Mesenteric fat pad (tissue), 1 donor: Measurements from ENCODE around the gene ARHGEF3. TPM values are rescaled to one million over a fixed set of nuclear protein-coding genes. Genes with fewer than 3 reads are reported as not detected.
A peak's percentile ranks its signal among the peaks of the same experiment; 100 is the strongest.

Experiments
- DNase-seq: peaks from one replicate; pipeline ENCODE4 v3.0.0-alpha.2; 2020; ENCODE audit warnings: low spot score
- total RNA-seq: library from RNA; stranded (reverse); fragmentation: NEBNext Ultra II Directional; extraction: Animal tissue kit (Norgen Biotek cat#: 25700); gene quantifications from one replicate; pipeline ENCODE4 v1.2.1, GENCODE V29; 2021
- donor health status: DM: yes; HTN: yes; CAD: no.

Gene ARHGEF3
- total RNA-seq, 1 donor from 2014 or later = 17.0 TPM

GRCh38 chr3:56689303-56689702 is 112.4 kb downstream of the ARHGEF3 start:
- DNase-seq = no peak

- DNase-seq = no peak
Measured at GRCh38 chr3:56688191-56688590, 113.6 kb downstream of the ARHGEF3 start.

GRCh38 chr3:56684029-56684428 is 117.7 kb downstream of the ARHGEF3 start:
- no peak for DNase-seq

GRCh38 chr3:56683122-56683817 is 118.5 kb downstream of the ARHGEF3 start, which contains the start of gene TASOR:
TSS of gene TASOR (minus strand) at chr3:56683265. CDS start at chr3:56683006, 259 bp downstream.
- DNase-seq = peak; percentile 95

- DNase-seq = peak; percentile 92
Measured at GRCh38 chr3:56682462-56683121, 119.2 kb downstream of the ARHGEF3 start.

GRCh38 chr3:56681984-56682461 is 119.7 kb downstream of the ARHGEF3 start:
- no peak for DNase-seq

GRCh38 chr3:56680054-56680580 is 121.6 kb downstream of the ARHGEF3 start:
- no peak for DNase-seq

Other genes with a start within 250 kb of the ARHGEF3 start
- gene CCDC66, start 244.8 kb downstream of the ARHGEF3 start, total RNA-seq = 23.2 TPM
- gene TASOR, start 118.7 kb downstream of the ARHGEF3 start, total RNA-seq = 47.9 TPM